Measurements from ENCODE around the gene OPA3.

The OPA3 gene

GRCh38 chr19:45560686-45561085, 23.9 kb downstream of the OPA3 start:
- no peak for DNase-seq

GRCh38 chr19:45560038-45560437, 24.6 kb downstream of the OPA3 start:
- DNase-seq = no peak

GRCh38 chr19:45558399-45558878, 26.2 kb downstream of the OPA3 start:
- DNase-seq = peak; percentile 40

- DNase-seq = no peak
These were observed 27.8 kb downstream of the OPA3 start for GRCh38 chr19:45556835-45557234.

GRCh38 chr19:45554481-45554880, 30.1 kb downstream of the OPA3 start:
- no peak for DNase-seq

- peak; percentile 52 for DNase-seq
These were observed 31.1 kb downstream of the OPA3 start for GRCh38 chr19:45553464-45553863.

- DNase-seq = no peak
These were observed 36.5 kb downstream of the OPA3 start for GRCh38 chr19:45547965-45548609.

- no peak for DNase-seq
These were observed 37.3 kb downstream of the OPA3 start for GRCh38 chr19:45547211-45547770.

GRCh38 chr19:45542234-45542668, 42.4 kb downstream of the OPA3 start:
- DNase-seq = no peak

- no peak for DNase-seq
These were observed 45.1 kb downstream of the OPA3 start for GRCh38 chr19:45539459-45539858.

- DNase-seq = no peak
These were observed 53.3 kb downstream of the OPA3 start for GRCh38 chr19:45531349-45531748.

GRCh38 chr19:45529420-45529785, 55.2 kb downstream of the OPA3 start:
- DNase-seq = no peak

GRCh38 chr19:45528744-45529419, 55.7 kb downstream of the OPA3 start:
- DNase-seq = peak; percentile 77

- peak; percentile 18 for DNase-seq
These were observed 56.4 kb downstream of the OPA3 start for GRCh38 chr19:45528149-45528743.

- peak; percentile 21 for DNase-seq
These were observed 56.9 kb downstream of the OPA3 start for GRCh38 chr19:45527731-45528130.

- no peak for DNase-seq
These were observed 57.6 kb downstream of the OPA3 start for GRCh38 chr19:45526971-45527370.

GRCh38 chr19:45526143-45526542, 58.5 kb downstream of the OPA3 start:
- DNase-seq = peak; percentile 50

- no peak for DNase-seq
These were observed 60.0 kb downstream of the OPA3 start for GRCh38 chr19:45524575-45525129.

- DNase-seq = peak; percentile 88
These were observed 60.9 kb downstream of the OPA3 start for GRCh38 chr19:45523642-45524256.

GRCh38 chr19:45522010-45522941, 62.3 kb downstream of the OPA3 start:
- DNase-seq = no peak

- DNase-seq = no peak
These were observed 66.2 kb downstream of the OPA3 start for GRCh38 chr19:45518469-45518826.
